Gastroesophageal sphincter (tissue), 4 donors: ENCODE results near the gene MBNL1. TPM values are rescaled to one million over a fixed set of nuclear protein-coding genes. Genes with fewer than 3 reads are reported as not detected.

Experiments
- ATAC-seq: fragments of 150-250 bp; one replicate; pipeline ENCODE4 v1.9.1; 2016; ENCODE audit warnings: mild to moderate bottlenecking, moderate library complexity
- H3K27ac ChIP-seq, 4 donors: fragments of 200-600 bp; sonication (generic) in 3 of 4; 1 replicate in 3 of 4; 2 replicates in 1 of 4; pipeline ENCODE4 v1.5.1; 2016 to 2019
- H3K27me3 ChIP-seq: fragments of 200-600 bp; sonication (generic); one replicate; pipeline ENCODE4 v1.5.1; 2019
- H3K36me3 ChIP-seq, 2 donors: fragments of 200-600 bp; sonication (generic); one replicate each; pipeline ENCODE4 v1.5.1; 2019; ENCODE audit warnings: control low read depth in 1 of 2
- H3K4me1 ChIP-seq, 3 donors: fragments of 200-600 bp; sonication (generic); 1 replicate in 2 of 3; 2 replicates in 1 of 3; pipeline ENCODE4 v1.5.1; 2016 to 2019; ENCODE audit warnings: control low read depth in 2 of 3
- H3K4me3 ChIP-seq, 2 donors: fragments of 200-600 bp; sonication (generic); one replicate each; pipeline ENCODE4 v1.5.1; 2019; ENCODE audit warnings: mild to moderate bottlenecking in 1 of 2, moderate library complexity in 1 of 2
- H3K9me3 ChIP-seq, 3 donors: fragments of 200-600 bp; sonication (generic); one replicate each; pipeline ENCODE4 v1.5.1; 2017 to 2019; ENCODE audit warnings: control low read depth in 2 of 3
- EP300 ChIP-seq: sonication (generic); formaldehyde crosslinking; IDR thresholded peaks from one replicate; pipeline ENCODE4 v1.6.1; 2017; ENCODE audit warnings: antibody characterized with exemption, mild to moderate bottlenecking
- POLR2A ChIP-seq, 2 donors: fragments of 450-650 bp; IDR thresholded peaks; one replicate each; pipeline ENCODE4 v1.6.1; 2017; ENCODE audit warnings: antibody characterized with exemption in 2 of 2, mild to moderate bottlenecking in 2 of 2, moderate library complexity in 1 of 2
- POLR2AphosphoS5 ChIP-seq: sonication (generic); formaldehyde crosslinking; IDR thresholded peaks from one replicate; pipeline ENCODE4 v1.6.1; 2017; ENCODE audit warnings: antibody characterized with exemption
- WGBS, 2 donors: methylation state at CpG; one replicate each; pipeline ENCODE4 v1.1.5; 2018; ENCODE audit warnings: low coverage in 1 of 2; 5-methylcytosine and 5-hydroxymethylcytosine counted together
- small RNA-seq, 4 donors: library from RNA; depleted of rRNA; stranded (forward); fragments of <200 nt; gene quantifications; one replicate each; pipeline ENCODE3, GENCODE V24; 2016
- total RNA-seq, 4 donors: library from RNA; depleted of rRNA; stranded (reverse); fragments of >200 nt; gene quantifications; one replicate each; pipeline ENCODE4 v1.1.0, GENCODE V29; 2016
- TF ChIP-seq, protein P1 (sequence below), 4 experiments: fragments of 200-600 bp in 2 of 4; fragments of 450-650 bp in 2 of 4; sonication (generic) in 1 of 4; IDR thresholded peaks; one replicate each; pipeline ENCODE4 v1.5.1; 2017 to 2019; ENCODE audit warnings: antibody characterized with exemption in 4 of 4, mild to moderate bottlenecking in 2 of 4, moderate library complexity in 2 of 4

MBNL1 gene
- total RNA-seq, 4 donors from 2014 or later, result 623 to 745 (median 684) TPM

DNA sequence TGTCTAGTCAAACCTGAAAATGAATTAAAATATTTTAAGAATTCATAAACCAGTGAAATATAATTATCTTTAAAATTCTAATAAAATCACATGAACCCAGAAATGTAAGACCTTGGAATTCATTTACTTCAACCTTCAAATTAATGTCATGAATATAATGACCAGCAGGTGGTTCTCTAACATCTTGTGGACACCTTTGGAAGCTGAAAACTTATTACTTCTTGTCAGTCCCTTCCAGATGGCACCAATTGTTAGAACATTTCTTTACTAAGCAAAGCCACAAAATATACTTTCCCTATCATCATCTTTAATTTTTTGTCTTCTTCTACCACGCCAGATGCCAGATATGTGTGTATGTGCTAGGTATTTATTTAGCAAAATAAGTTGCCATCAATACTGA is 240.0 kb downstream of the MBNL1 start:
- Histone ChIP-seq H3K9me3 (peaks cover 0 to 2% (median 0%) of the 10 kb centered on the region in 3 donors), H3K27me3 (no peaks in the 10 kb centered on the region), H3K36me3 (no peaks in the 10 kb centered on the region), H3K4me1 (no peaks in the 10 kb centered on the region), H3K27ac (no peak overlapping the region), H3K4me3 (no peak overlapping the region)
- no peak for TF ChIP-seq POLR2AphosphoS5
- TF ChIP-seq, protein P1, sequence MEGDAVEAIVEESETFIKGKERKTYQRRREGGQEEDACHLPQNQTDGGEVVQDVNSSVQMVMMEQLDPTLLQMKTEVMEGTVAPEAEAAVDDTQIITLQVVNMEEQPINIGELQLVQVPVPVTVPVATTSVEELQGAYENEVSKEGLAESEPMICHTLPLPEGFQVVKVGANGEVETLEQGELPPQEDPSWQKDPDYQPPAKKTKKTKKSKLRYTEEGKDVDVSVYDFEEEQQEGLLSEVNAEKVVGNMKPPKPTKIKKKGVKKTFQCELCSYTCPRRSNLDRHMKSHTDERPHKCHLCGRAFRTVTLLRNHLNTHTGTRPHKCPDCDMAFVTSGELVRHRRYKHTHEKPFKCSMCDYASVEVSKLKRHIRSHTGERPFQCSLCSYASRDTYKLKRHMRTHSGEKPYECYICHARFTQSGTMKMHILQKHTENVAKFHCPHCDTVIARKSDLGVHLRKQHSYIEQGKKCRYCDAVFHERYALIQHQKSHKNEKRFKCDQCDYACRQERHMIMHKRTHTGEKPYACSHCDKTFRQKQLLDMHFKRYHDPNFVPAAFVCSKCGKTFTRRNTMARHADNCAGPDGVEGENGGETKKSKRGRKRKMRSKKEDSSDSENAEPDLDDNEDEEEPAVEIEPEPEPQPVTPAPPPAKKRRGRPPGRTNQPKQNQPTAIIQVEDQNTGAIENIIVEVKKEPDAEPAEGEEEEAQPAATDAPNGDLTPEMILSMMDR (IDR thresholded peaks at IDR 0.05), result peak in 3 of 4 experiments; percentile 20 to 26 (median 24)
- WGBS, 2 donors, result 100% methylated on average over 1 of the region's 1 CpG; no CpG with 5 or more reads in 1 of the 2 donors
- ATAC-seq, result no peak

- ATAC-seq, result no peak
- Histone ChIP-seq H3K4me1 (no peaks in the 10 kb centered on the region), H3K36me3 (no peaks in the 10 kb centered on the region), H3K27ac (no peak overlapping the region), H3K27me3 (no peaks in the 10 kb centered on the region), H3K9me3 (no peaks in the 10 kb centered on the region), H3K4me3 (no peak overlapping the region)
- TF ChIP-seq, protein P1 (IDR thresholded peaks at IDR 0.05), result no peak
- TF ChIP-seq POLR2AphosphoS5 (no peak), POLR2A (IDR thresholded peaks at IDR 0.05) (no peak), EP300 (no peak)
- WGBS, 2 donors, result 91 to 100% methylated on average over 3 to 4 of the region's 4 CpGs
Observed at GRCh38 chr3:152511904-152512303, 243.2 kb downstream of the MBNL1 start.

DNA sequence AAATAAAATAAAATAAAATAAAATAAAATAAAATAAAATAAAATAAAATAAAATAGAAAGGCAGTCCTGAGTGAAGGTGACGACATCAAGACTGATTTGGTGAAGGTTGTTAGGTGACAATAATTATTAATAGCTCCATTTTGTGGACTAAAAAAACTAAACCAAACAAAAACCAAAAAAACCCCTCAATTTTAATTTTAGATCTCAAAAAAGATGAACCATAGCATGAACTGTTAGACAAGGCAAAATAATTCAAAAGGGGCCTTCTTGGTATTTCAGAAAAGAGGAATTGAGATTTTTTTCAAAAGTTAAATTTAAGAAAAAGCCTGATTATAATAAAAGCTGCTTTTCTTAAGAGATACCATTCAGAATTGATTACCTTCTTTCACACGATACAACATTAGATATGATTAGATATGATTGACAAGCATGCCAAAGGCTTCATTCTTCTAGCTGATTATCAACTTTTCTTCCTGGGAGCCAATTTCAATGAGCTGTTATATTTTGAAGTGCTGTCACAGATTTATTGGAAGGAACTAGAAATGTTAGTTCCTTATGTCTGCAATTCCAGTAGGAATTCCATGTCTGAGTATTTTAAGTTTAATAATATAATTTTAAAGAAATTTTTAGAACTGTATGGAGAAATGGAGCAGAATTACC is 244.7 kb downstream of the MBNL1 start:
- ATAC-seq, result no peak
- Histone ChIP-seq H3K4me1 (no peaks in the 10 kb centered on the region), H3K36me3 (no peaks in the 10 kb centered on the region), H3K27ac (no peak overlapping the region), H3K4me3 (no peak overlapping the region), H3K27me3 (no peaks in the 10 kb centered on the region), H3K9me3 (no peaks in the 10 kb centered on the region)
- no peak for TF ChIP-seq POLR2A (IDR thresholded peaks at IDR 0.05)
- WGBS, 2 donors, result 88 to 92% methylated on average over 1 to 2 of the region's 2 CpGs

Small RNA genes lying within 50 kb of the gene (small RNA-seq; reads per million reads assigned to genes)
- 0 reads per million in 4 donors for gene RF00019
